Head of caudate nucleus (tissue), 42 donors: ENCODE measurements around the gene MGAT4B.

Experiments used
- DNase-seq, 42 donors: peaks; one replicate each; pipeline versions ENCODE4 v3.0.0 to v3.0.0-alpha.2; 2020 to 2021; ENCODE audit warnings: mixed read lengths in 7 of 42
- intact Hi-C: fragments of 100-400 bp; cut with DNase I; formaldehyde crosslinking; loops from one replicate; pipeline ENCODE4 v1.15.0; 2022

Gene MGAT4B

GRCh38 chr5:179783128-179783527 lies 23.5 kb downstream of the MGAT4B start:
- no peak for DNase-seq
- intact Hi-C loops = no loop called here

- intact Hi-C loops = no loop called here
- DNase-seq = no peak
Measured at GRCh38 chr5:179781846-179782245, 24.8 kb downstream of the MGAT4B start.

- peak in 1 of 42 donors; percentile 37 for DNase-seq
Measured at GRCh38 chr5:179780362-179780761, 26.3 kb downstream of the MGAT4B start.

GRCh38 chr5:179779826-179780225 lies 26.8 kb downstream of the MGAT4B start:
- intact Hi-C loops = no loop called here
- DNase-seq = no peak

More at GRCh38 chr5:179780362-179780761, 26.3 kb downstream of the MGAT4B start:
- intact Hi-C loops = no loop called here

GRCh38 chr5:179778591-179778990 lies 28.1 kb downstream of the MGAT4B start:
- DNase-seq = no peak
- intact Hi-C loops = no loop called here

GRCh38 chr5:179777909-179778308 lies 28.8 kb downstream of the MGAT4B start:
- no peak for DNase-seq
- intact Hi-C loops = no loop called here

GRCh38 chr5:179777456-179777855 lies 29.2 kb downstream of the MGAT4B start:
- DNase-seq = no peak
- intact Hi-C loops = no loop called here

GRCh38 chr5:179776411-179776938 lies 30.2 kb downstream of the MGAT4B start:
- no peak for DNase-seq
- intact Hi-C loops = no loop called here

- no peak for DNase-seq
- intact Hi-C loops = no loop called here
Measured at GRCh38 chr5:179774442-179774841, 32.2 kb downstream of the MGAT4B start.

- no peak for DNase-seq
- intact Hi-C loops = no loop called here
Measured at GRCh38 chr5:179773686-179774040, 33.0 kb downstream of the MGAT4B start.

- intact Hi-C loops = no loop called here
Measured at GRCh38 chr5:179772351-179772750, 34.3 kb downstream of the MGAT4B start.

GRCh38 chr5:179771311-179771895 lies 35.3 kb downstream of the MGAT4B start:
- DNase-seq = no peak
- intact Hi-C loops = no loop called here

More at GRCh38 chr5:179772351-179772750, 34.3 kb downstream of the MGAT4B start:
- no peak for DNase-seq

- intact Hi-C loops = no loop called here
- DNase-seq = no peak
Measured at GRCh38 chr5:179769796-179770195, 36.9 kb downstream of the MGAT4B start.

GRCh38 chr5:179769271-179769670 lies 37.4 kb downstream of the MGAT4B start:
- intact Hi-C loops = no loop called here
- DNase-seq = no peak

- intact Hi-C loops = no loop called here
Measured at GRCh38 chr5:179768326-179769085, 38.2 kb downstream of the MGAT4B start.

GRCh38 chr5:179767496-179768100 lies 39.1 kb downstream of the MGAT4B start:
- intact Hi-C loops = no loop called here

More at GRCh38 chr5:179768326-179769085, 38.2 kb downstream of the MGAT4B start:
- peak in 1 of 42 donors; percentile 32 for DNase-seq

GRCh38 chr5:179766726-179767455 lies 39.8 kb downstream of the MGAT4B start:
- intact Hi-C loops = no loop called here

More at GRCh38 chr5:179767496-179768100, 39.1 kb downstream of the MGAT4B start:
- DNase-seq = no peak

GRCh38 chr5:179766021-179766725 lies 40.5 kb downstream of the MGAT4B start:
- intact Hi-C loops = no loop called here
- DNase-seq = peak in 1 of 42 donors; percentile 43

More at GRCh38 chr5:179766726-179767455, 39.8 kb downstream of the MGAT4B start:
- peak in 2 of 42 donors; percentile 50 to 55 for DNase-seq

GRCh38 chr5:179765400-179765799 lies 41.3 kb downstream of the MGAT4B start:
- intact Hi-C loops = no loop called here
- peak in 4 of 42 donors; percentile 26 to 61 (median 38) for DNase-seq
